Adrenal gland (tissue), 5 donors: ENCODE measurements around the gene FAM185A.
"Not testable (repeated sequence)": the region's sequence is repeated elsewhere in the genome, so short reads cannot be mapped to it uniquely, and the experiment has no call there.

Source experiments
- POLR2A ChIP-seq, 2 donors: fragments of 450-650 bp; IDR thresholded peaks; one replicate each; pipeline ENCODE4 v1.6.1; 2017; ENCODE audit warnings: antibody characterized with exemption in 2 of 2, mild to moderate bottlenecking in 2 of 2, moderate library complexity in 1 of 2
- TF ChIP-seq, protein P1 (sequence below), 6 experiments: fragments of 450-650 bp in 4 of 6; fragments of 200-600 bp in 2 of 6; sonication (generic) in 1 of 6; IDR thresholded peaks; 1 replicate in 5 of 6; 2 replicates in 1 of 6; pipeline versions ENCODE4 v1.5.1 to v1.8.0; 2016 to 2021; ENCODE audit warnings: antibody characterized with exemption in 6 of 6, mild to moderate bottlenecking in 2 of 6, moderate library complexity in 1 of 6
- donor health status: DM: no; HTN: no; CAD: no.

DNA sequence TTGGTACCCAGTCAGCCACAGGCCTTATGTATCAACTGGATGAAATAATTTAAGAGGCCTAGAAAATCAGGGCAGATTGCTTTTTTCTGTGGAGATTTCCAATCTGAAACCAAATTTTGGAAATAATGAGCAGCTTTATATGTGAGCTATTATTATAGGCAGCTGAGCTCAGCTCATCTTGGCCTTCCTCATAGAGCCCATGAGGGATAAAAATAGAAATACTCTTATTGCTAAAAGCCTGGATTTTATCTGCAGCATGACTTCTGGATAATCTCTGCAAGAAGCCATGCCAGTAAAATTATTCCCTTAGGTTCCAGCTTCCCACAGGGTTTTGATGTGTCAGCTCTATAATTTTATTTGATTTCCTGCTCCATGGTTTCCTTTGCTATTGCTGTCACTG, 43.0 kb downstream of the FAM185A start:
- TF ChIP-seq, protein P1, sequence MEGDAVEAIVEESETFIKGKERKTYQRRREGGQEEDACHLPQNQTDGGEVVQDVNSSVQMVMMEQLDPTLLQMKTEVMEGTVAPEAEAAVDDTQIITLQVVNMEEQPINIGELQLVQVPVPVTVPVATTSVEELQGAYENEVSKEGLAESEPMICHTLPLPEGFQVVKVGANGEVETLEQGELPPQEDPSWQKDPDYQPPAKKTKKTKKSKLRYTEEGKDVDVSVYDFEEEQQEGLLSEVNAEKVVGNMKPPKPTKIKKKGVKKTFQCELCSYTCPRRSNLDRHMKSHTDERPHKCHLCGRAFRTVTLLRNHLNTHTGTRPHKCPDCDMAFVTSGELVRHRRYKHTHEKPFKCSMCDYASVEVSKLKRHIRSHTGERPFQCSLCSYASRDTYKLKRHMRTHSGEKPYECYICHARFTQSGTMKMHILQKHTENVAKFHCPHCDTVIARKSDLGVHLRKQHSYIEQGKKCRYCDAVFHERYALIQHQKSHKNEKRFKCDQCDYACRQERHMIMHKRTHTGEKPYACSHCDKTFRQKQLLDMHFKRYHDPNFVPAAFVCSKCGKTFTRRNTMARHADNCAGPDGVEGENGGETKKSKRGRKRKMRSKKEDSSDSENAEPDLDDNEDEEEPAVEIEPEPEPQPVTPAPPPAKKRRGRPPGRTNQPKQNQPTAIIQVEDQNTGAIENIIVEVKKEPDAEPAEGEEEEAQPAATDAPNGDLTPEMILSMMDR (IDR thresholded peaks at IDR 0.05): not testable (repeated sequence)
- not testable (repeated sequence) for TF ChIP-seq POLR2A (IDR thresholded peaks at IDR 0.05)
